HG02678 (cell line): ENCODE measurements around the gene SEPTIN2.
"Not testable (repeated sequence)": the region's sequence is repeated elsewhere in the genome, so short reads cannot be mapped to it uniquely, and the experiment has no call there.

Source experiments
- ATAC-seq: cut with Tn5 transposase; IDR thresholded peaks from one replicate; pipeline ENCODE4 v1.9.1; 2021; ENCODE audit warnings: mild to moderate bottlenecking, moderate library complexity; ENCODE audit not compliant: unreplicated experiment

Gene SEPTIN2

GRCh38 chr2:241349941-241350340, 34.2 kb downstream of the SEPTIN2 start:
- ATAC-seq: no peak

DNA sequence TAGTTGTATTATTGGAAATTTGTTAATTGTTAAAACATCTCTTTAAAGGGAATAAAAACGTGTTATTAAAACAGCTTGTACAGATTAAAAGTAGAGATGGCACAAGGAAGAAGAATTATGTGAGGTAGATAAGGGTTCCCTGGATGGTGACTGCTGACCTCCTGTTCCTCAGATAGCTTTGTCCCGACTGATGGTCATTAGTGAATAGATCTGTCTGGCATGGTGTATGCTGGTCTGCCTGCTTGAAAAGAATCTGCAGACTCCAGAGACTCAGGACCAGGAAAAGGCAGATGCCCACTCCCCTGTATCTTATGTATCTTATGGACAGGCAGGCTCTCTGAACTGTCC, 34.8 kb downstream of the SEPTIN2 start:
- ATAC-seq: no peak

- ATAC-seq: no peak
Observed at GRCh38 chr2:241350878-241351639, 35.3 kb downstream of the SEPTIN2 start.

- ATAC-seq: no peak
Observed at GRCh38 chr2:241351640-241352031, 35.9 kb downstream of the SEPTIN2 start.

DNA sequence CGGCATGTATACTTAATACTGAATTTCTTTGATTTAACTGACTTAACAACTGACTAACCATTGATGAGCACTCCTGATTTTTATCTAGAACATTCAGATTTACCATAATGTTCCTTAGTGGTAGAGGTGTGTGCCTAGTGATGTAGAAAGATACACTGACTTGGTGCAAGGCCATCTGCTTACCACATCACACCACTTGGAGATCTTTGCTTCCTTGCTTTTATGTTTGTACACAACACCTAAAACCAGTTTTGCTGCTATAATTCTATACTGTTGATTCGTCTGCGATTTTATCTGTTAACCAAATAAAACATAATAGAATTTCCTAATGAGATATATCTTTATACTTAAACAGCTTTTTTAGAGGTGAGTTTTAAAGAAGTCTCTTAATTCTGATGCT, 36.5 kb downstream of the SEPTIN2 start:
- no peak for ATAC-seq

DNA sequence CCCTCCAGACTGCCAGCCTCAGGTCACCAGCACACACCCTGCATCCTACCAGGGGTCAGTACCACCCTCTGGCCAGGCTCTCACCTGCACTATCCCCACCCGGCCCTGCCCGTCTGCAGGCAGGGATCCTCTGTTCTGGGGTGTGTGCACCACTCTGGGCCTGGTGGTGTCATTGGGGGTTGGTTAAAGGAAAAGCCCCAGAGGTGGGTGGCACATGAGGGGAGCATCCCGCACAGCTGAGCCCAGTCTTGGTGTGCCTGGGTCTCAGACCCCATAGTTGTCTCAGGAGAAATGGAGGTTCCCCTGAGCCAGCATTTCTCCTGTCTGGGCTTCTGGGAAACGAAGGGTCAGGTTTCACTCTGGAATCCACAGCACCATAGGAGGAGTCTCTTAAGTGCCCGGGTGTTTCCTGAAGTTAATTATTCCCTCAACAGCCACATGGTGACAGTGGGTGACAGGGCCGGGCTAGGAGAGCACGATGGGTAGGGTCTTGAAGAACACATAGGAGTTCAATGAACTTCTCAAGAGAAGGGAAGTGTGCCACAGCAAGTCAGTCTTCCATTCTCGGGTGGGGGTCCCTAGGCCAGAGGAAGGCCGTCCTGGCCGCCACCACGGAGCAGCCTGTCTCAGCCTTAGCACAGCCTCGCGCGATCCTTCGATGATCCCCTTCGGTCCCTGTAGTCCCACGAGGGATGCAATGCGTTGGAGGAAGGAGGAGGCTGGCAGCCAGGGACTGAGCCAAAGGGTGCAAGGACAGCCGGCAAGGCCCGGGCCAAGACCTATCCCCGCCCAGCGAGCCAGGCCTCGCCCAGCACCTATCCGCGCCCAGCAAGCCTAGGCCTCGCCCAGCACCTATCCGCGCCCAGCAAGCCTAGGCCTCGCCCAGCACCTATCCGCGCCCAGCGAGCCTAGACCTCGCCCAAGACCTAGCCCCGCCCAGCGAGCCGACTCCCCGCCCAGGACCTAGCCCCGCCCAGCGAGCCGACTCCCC, 39.2 kb downstream of the SEPTIN2 start:
- peak; percentile 29 for ATAC-seq

DNA sequence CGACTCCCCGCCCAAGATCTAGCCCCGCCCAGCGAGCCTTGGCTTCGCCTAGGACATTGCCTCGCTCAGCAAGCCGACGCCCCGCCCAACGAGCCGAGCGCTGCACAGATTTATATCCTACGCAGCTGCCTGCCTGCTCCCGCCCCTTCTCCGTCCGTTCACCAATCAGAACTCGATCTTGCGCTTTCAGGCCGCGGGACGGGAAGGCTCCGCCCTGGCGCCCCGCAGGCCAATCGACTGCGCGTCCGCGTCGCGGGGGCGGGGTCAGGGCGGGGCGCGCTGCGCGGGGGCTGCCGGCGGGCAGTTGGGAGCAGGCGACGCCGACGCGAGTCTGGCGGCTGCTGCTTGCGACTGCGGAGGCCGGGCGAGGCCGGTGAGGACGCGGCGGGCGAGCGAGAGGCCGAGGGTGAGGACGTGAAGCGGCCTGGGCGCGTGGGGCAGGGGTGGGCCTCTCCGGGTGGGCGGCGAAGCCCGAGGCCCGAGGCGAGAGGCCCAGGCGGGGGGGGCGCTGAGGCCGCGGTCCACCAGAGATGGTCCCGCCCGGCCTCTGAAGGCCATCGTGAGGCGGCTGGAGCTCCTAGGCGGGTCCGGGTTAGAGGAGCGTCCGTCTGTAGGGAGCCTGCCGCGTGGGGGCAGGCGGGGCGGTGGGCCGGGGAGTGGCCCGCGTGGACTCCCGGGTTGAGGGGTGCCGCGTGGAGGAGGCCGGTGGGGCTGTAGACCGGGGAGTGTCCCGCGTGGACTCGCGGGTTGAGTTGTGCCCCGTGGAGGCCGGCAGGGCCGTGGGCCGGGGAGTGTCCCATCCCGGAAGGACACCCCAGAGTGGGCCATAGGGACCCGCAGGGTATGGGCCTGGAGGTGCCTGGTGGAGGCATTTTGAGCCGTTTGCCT, 40.5 kb downstream of the SEPTIN2 start, which contains the start of gene FARP2:
Gene FARP2 (plus strand): TSS at position 303 of the 888 bp plus-strand sequence. CDS start 16,823 bp downstream, outside the sequence.
- ATAC-seq: peak; percentile 84

DNA sequence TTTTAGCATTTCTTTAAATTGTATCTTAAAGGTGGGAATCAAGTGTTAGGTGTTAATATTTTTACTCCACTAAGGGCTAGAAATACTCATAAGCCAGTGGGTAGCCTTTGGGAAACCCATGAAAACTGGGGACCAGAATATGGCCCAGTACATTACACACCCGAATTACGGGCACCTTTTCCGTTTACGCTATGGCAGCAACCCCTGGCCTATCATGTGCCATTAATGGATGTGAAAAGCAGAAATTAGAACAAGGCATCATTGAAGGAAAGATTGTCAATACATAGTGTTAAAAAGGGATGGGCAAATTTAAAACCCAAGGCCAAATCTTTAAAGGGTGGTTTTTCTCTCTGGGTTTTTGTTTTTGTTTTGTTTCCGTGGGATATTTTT, 41.1 kb downstream of the SEPTIN2 start:
- no peak for ATAC-seq

DNA sequence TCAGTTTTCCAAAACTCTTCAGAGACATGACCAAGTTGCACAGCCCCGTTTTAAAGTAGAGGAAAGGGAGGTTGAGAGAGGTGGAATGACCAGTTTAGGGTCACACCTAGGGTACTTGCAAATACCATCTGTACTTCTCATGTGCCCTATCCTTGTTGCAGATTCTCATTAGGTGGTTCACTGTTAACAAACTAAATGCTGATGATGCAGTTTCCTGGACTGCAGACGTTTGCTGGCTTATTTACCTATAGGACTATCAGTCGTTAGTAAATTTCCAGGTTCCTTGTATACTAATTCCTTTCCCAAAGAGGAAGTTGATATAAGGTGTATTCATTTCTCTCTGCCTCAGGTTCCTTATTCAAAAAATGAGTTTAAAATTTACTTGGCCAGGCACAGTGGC, 41.8 kb downstream of the SEPTIN2 start:
- ATAC-seq: no peak

DNA sequence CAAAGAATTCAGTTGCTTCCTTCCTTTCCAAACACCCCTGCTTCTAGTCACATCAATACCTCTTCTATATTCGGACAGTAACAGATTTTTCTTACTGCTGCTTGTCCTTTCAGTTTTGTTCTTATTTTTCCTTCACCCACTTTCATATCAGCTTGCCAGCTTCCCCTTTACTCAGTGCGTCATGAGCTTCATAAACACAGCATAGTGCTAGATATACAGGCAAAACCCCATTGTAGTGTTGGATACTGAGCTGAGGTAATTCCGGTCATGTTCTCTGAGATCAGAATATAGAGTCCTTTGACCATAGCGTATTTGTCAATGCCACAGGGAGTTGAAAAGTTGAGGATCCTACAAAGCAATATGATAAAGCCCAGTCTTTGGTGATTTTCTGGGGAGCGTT, 42.7 kb downstream of the SEPTIN2 start:
- no peak for ATAC-seq

GRCh38 chr2:241359481-241360045, 43.8 kb downstream of the SEPTIN2 start:
- ATAC-seq: no peak

GRCh38 chr2:241363426-241363825, 47.7 kb downstream of the SEPTIN2 start:
- ATAC-seq: no peak

DNA sequence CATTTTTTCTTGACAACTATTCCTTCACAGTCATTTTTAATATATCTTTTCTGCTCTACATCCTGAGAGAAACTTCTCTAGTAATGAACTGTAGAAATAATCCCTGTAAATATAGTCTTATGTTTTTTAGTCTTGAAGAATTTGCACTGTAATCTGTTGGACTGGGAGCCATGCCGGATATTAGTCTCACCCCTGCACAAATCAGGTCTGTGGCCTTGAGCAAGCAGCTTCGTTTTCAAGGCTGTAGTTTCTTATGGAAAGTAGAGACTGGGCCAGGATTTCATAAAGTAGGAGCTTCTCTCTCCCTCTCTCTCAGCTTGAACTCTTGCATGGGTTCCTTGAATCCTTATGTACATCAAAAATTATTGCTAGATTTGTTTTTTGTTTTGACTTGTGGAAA, 49.1 kb downstream of the SEPTIN2 start:
- no peak for ATAC-seq

- ATAC-seq: no peak
Observed at GRCh38 chr2:241366678-241367077, 51.0 kb downstream of the SEPTIN2 start.

DNA sequence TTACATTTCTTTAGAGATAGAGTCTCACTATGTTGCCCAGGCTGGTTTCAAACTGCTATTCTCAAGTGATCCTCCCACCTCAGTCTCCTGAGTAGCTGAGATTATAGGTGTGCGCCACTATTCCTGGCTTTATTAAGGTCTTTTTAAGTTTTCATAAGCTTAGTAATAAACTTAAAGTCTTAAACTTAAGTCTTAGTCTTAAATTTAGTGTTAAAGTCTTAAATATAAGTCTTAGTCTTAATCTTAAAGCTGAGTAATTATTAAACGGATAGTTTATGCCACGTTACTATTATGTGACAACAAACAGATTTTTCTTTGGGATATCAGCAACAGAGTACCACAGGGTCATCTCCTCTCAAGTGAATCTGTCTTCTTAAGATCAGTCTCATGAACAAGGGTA, 52.9 kb downstream of the SEPTIN2 start:
- no peak for ATAC-seq

DNA sequence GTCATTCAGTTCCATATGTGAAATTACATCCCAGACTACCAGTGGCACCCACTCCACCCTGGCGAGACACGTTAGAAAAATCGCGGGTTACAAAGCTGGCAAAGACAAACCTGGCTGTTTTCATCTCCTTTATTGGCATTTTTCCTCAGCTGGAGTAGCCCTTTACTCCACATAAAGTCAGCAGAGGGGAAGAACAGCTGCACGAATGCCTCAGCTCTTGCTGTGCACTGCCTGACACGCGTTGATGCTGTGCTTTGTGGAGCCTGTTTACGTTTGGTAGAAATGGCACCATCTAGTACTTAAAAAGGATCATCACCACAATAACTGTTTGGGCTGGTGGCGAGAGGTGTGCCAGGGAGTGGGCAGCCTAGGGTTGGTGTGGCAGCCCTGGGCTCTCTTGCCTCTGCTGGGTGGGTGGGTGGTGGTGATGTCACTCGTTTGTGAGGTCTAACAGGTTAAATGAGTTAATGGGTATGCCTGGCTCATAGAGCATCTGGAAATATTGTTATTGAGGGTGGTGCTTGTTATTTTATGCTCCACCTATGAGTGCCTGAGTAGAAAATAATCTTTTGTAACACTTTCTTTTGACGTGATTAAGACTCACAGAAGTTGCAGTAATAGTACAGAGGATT, 56.8 kb downstream of the SEPTIN2 start:
- no peak for ATAC-seq

- ATAC-seq: no peak
Observed at GRCh38 chr2:241373446-241373845, 57.7 kb downstream of the SEPTIN2 start.

DNA sequence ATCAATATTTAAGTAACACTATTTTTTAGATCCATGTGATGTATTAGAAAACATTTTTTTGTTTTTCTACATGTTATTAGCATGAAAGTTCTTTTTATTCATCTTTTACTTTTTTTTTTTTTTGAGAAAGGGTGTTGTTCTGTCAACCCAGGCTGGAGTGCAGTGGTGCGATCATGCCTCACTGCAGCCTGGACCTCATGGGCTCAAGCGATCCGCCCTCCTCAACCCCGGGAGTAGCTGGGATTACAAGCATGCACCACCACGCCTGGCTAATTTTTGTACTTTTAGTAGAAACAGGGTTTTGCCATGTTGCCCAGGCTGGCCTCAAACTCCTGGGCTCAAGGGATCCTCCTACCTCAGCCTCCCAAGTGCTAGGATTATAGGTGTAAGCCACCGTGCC, 58.2 kb downstream of the SEPTIN2 start:
- not testable (repeated sequence) for ATAC-seq

DNA sequence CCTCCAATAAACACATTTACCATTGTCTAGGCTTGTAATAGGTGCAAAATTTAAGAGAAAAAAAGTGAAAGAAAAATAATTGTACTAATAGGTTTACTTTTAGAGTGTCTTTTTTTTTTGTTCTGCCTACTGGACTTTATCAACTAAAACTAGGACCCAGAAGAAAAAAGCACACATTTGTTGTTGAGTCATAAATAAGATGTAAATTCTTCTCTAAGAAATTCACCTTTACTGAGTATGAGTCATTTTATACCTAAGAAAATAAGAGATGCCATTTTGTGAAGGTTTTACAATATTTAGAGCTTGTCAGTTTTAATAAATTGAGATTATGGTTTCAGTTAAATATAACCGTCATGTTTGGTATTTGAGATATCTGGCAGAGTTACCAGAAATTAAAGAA, 59.6 kb downstream of the SEPTIN2 start:
- ATAC-seq: no peak

DNA sequence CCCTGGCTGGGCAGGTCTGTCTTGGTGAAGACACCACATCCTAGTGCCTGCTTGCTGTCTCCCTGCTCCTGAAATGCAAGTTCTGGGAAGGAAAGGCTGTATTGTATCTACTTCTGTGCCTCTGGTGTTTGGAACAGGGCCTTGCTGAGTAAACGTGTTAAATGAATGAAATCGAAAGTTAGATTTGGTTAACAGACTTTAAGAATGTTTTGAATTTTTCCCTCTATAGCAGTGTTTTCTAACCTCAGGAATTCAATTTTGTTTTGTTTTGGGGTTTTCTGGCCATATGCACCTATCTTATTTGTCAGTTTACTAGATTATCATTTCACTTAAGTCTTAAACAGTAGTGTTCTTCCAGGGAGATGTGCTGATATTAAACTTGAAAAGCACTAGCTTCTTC, 61.1 kb downstream of the SEPTIN2 start:
- ATAC-seq: no peak
